Right ventricle myocardium inferior (tissue), 1 donor: Measurements from ENCODE around the gene SLC14A1. TPM values are rescaled to one million over a fixed set of nuclear protein-coding genes. Genes with fewer than 3 reads are reported as not detected.
A peak's percentile ranks its signal among the peaks of the same experiment; 100 is the strongest.

ENCODE experiments used
- ATAC-seq: fragments of 200-7000 bp; cut with Tn5 transposase; one replicate; pipeline ENCODE4 v1.9.1; 2020; ENCODE audit warnings: mild to moderate bottlenecking, moderate library complexity
- DNase-seq: peaks from one replicate; pipeline ENCODE4 v3.0.0; 2021; ENCODE audit errors: missing footprints
- intact Hi-C: fragments of 100-400 bp; cut with DNase I; formaldehyde crosslinking; loops from one replicate; pipeline ENCODE4 v1.11.0; 2022
- long read RNA-seq: library from polyadenylated mRNA; unstranded; transcript quantifications from one replicate; pipeline ENCODE4 v2.0.0, GENCODE V29; 2021
- total RNA-seq: library from RNA; stranded (reverse); fragmentation: NEBNext Ultra II Directional; extraction: Animal tissue kit (Norgen Biotek cat#: 25700); gene quantifications from one replicate; pipeline ENCODE4 v1.2.1, GENCODE V29; 2021
- donor health status: DM: no; HTN: yes; CAD: no; lungs with severe emphysema.

The SLC14A1 gene
- 24.9 TPM for total RNA-seq
- long read RNA-seq, transcript SLC14A1-217 (3 exons, 554 nt) = major isoform, 11 of 15 reads
- long read RNA-seq, partial matches to known transcripts = 0 of 15 reads
- long read RNA-seq, other reads (novel, unspliced or antisense) = 4 of 15 reads

DNA sequence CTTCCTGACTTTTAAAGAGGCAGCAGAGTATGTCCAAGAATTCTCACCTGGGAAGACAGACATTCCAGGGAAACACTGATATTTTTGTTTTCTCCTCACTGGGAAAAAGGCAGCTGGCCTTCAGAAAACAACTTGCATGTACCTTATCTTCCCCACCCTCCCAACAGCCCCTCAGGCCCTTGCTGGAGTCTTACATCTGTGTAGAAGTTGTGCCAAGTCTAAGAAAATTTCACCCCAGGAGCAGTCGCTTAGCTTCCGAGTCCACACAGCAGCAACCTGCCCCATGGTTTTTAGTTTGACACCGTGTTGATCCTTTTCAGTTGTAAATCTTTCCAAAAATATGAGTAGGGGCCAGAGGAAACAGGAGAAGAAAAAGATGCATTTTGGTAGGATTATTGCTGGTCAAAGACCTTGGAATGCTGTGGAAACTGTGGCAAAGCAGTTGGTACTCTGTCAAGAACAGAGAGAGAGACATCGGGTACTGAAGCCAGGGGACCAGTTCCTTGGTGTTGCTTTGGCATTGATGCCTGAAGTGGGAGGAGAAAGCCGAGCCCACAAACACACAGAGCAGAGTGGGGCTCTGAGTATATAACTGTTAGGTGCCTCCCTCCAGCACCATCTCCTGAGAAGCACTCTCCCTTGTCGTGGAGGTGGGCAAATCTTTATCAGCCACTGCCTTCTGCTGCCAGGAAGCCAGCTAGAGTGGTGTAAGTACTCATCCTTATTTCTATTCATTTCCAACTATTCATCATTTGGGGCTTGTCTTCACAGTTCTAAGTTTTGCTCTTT is at the start of gene SLC14A1:
SLC14A1 (plus strand) TSS at position 615 of the 789 bp plus-strand sequence. CDS start 6,140 bp downstream, outside the sequence.
- no peak for DNase-seq
- intact Hi-C loops = loop anchor here (2.0 kb wide), 1 partner anchor 115 kb away; no protein-coding TSS in a partner anchor
- no peak for ATAC-seq

- intact Hi-C loops = no loop called here
- ATAC-seq = no peak
Measured at GRCh38 chr18:45677276-45677807, 46.6 kb upstream of the SLC14A1 start.

GRCh38 chr18:45678441-45678840 is 45.5 kb upstream of the SLC14A1 start:
- no peak for ATAC-seq
- intact Hi-C loops = no loop called here
- no peak for DNase-seq

More at GRCh38 chr18:45677276-45677807, 46.6 kb upstream of the SLC14A1 start:
- no peak for DNase-seq

DNA sequence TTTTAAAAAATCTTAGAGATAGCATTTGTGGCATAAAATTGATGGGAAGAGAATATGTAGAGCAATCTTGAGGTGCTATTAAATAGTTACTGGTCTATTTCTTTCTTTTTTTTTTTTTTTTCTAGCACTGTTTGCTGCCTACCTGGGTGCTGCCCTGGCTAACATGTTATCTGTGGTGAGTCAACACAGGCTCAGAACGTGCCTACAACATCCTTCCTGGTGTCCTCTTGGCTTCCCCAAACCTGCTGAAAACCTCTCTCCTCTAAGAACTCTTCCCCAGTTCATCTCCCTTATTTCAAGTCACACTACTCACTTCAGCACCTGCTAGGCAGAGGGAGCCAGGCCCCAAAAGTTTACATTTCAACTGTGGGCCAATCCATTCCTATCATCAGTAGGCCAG is 45.1 kb upstream of the SLC14A1 start:
- DNase-seq (no peak), ATAC-seq (no peak)
- intact Hi-C loops = no loop called here

DNA sequence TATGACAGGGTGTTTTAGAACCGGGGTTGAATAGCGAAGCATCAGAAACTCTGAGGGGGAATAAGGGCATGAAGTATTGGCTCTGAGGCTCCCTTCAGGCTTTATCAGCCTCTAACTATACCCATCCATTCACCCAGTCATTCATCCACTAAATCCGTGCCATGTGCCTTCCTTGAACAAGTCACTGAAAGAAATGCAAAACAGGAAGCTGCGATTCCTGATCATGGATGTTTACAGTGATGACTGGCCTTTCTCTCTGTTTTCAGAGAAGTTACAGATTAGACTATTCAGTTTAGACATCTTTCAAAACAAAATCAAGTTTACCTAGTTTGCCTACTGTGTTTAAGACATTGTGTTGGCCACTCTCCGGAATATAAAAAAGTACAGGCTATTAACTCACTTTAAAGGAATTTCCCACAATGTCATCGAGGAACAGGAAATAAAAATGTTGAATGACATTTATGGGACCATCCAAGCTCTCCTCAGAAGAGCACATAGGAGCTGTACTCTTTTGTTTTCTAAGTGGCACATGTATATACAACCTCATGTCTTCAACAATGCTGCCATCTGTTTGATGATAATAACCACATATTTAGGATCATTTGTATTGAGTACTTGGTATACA is 43.8 kb upstream of the SLC14A1 start:
- no peak for ATAC-seq
- DNase-seq = no peak
- intact Hi-C loops = no loop called here

DNA sequence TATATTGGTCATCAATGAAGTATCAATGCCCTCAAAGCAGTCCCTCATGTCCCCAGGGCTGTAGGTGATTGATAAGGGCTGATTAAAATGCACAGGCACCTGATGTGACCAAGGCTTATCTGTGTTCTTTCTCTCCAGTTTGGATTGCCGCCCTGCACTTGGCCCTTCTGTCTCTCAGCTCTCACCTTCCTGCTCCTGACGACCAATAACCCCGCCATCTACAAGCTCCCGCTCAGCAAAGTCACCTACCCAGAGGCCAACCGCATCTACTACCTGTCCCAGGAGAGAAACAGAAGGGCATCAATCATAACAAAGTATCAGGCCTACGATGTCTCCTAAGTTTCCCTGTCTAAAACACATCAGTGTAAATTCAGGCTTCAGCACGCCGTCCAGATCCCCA is 41.8 kb upstream of the SLC14A1 start:
- ATAC-seq = no peak
- DNase-seq = no peak
- intact Hi-C loops = no loop called here

DNA sequence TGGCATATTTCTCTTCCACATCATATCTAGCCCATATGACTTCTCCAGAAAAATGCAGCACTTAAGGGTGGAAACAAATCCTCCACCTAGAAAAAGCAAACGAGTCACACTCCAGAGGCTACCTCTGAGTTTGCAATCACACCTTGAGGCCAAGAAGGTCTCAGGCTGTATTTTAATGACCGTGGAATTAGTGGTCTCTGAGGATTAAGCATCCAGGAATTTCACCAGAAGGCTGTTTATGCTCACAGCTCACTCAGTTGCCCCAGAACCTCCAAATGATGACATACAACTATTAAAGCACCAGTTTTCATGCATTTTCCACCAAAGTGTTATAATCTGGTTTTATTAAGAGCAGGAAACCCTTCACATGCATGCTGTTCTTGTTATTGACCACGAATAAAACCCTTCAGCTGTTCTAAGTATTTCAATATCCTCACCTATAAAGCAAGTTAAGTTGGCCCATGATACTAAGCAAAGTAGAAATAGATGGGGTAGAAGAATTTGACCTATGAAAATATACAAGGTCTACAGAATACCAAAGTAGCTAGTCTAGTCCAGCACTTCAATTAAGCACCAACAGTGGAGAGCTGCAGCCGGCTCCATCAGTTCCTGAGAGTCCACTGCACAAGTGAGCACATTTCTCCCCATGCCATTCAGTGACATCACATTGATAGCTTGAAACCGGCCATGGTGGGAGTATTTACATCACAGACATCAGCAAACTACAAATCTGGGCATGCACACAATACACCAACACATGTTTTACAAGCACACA is 39.5 kb upstream of the SLC14A1 start:
- intact Hi-C loops = no loop called here
- DNase-seq (no peak), ATAC-seq (no peak)

DNA sequence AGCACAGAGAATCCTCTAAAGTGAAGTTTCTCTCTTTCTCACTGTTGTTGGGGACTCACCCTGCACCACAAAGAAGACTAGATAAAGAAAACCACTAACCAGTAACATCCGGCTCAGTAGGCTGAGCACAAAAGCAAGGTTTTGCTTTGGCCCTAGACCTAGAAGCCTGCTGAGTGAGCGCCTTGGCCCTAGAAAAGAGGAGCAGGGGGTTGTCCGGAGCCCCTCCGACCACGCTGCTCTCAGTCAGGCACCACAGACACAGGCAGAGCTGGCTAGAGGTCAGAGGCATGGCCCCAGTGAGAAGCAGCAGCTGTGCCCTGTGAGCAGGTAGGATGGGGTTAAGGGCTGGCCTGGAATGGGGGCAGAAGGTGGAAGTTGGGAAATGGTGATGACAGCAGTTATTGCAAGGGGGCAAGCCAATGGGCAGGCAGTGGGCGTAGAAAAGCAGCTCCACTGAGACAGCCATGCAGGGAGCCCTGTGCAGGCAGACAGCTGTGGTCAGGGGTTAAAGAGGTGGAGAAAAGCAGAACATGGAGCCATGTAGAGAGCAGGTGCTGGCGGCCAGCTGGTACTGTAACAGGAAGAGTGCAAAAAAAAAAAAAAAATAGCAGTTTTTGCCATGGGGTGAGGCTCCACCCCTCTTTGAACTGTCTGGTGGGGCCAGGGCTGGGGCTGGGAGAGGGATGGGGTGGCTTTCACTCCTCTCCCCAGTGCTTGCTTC is 36.9 kb upstream of the SLC14A1 start:
- DNase-seq = peak; percentile 72
- intact Hi-C loops = no loop called here

GRCh38 chr18:45687621-45688020 is 36.4 kb upstream of the SLC14A1 start:
- ATAC-seq = peak; percentile 33
- no peak for DNase-seq
- intact Hi-C loops = no loop called here

More for the DNA sequence above, 36.9 kb upstream of the SLC14A1 start:
- ATAC-seq = no peak

- DNase-seq (no peak), ATAC-seq (no peak)
- intact Hi-C loops = no loop called here
Measured at GRCh38 chr18:45688113-45688512, 35.9 kb upstream of the SLC14A1 start.

DNA sequence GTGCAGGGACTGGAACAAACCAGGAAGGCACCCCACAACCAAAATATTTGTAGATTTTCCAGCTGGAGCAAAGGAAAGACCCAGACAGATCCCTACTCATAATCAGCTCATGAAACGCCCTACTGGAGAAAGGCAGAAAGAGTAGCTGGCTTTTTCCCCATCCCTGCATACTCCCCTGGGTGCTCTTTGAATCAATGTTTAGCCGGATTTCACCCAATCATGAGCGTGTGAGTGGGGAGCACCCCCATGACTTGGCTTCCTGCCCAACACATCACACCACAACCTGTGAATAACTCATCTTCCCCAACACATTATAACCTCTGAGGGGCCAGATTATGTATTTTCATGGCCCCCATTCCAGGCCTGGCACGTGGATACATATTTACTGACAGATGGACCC is 35.1 kb upstream of the SLC14A1 start:
- DNase-seq = no peak
- intact Hi-C loops = no loop called here
- ATAC-seq = no peak

DNA sequence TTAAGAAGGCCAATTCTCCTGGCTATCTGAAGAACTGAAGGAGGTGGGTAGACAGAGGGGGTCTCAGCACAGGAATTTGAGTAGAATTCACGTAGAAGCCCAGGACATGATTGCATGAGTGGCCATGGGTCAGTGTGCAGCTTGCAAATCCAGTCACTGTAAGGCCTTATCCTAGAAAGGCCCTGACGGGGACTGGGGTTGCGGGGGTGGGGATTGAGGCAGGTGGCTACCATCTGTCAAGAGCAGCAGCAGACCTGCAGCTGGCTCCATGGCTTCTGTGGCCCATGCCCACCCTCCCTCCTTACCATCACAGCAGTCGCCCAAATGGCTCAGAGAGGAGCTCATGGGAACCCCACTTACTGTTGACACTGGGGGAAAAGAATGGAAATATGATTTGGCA is 34.6 kb upstream of the SLC14A1 start:
- intact Hi-C loops = no loop called here

DNA sequence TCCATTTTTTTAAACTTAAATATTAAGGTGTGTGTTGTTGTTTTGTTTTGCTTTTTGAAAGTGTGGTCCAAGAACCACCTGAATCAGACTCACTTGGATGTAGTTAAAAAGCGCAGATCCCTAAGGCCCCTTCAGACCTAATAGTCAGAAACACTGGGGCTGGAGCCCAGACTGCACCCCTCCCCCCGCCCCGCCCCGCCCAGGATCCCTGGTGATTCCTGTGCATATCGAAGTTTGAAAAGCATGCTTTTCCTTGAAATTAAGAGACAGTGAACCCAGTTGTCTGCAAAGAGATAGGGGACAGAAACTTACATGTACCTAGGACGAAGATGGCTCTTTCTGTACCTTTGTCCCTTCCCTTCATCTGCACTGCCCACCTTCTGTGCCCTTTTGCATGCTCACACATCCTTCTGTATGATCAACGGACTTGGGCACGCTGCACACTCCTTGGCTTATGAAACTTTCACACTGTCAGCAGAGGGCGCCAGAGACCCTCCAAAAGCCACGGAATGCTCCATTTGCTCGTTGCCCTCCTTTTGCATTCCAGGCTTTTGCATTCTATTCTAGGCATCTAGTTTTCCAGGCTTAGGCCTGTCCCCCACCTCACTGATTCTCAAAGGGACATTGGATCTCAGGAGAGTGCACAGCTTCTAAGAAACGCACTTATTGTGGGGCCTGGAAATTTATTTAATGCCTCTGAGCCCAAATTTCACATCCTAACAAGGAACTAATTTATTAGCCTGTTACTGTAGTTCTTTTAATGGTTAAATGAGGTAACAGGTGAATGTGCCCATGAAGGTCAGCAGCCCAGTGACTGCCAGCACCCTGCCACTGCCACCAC is 32.8 kb upstream of the SLC14A1 start:
- DNase-seq (peak; percentile 79), ATAC-seq (peak; percentile 87)
- intact Hi-C loops = loop anchor here (1.0 to 5.0 kb wide), 4 partner anchors 26 to 381 kb away; partner anchors contain the start of gene PSTPIP2

More for the DNA sequence above, 34.6 kb upstream of the SLC14A1 start:
- DNase-seq (no peak), ATAC-seq (no peak)

- ATAC-seq (no peak), DNase-seq (no peak)
- intact Hi-C loops = loop anchor here (1.0 to 5.0 kb wide), 5 partner anchors 27 to 381 kb away; partner anchors contain the start of gene PSTPIP2
Measured at GRCh38 chr18:45691816-45692179, 32.2 kb upstream of the SLC14A1 start.

- intact Hi-C loops = no loop called here
- no peak for ATAC-seq
- no peak for DNase-seq
Measured at GRCh38 chr18:45702708-45703265, 21.2 kb upstream of the SLC14A1 start.

- intact Hi-C loops = no loop called here
- ATAC-seq = no peak
Measured at GRCh38 chr18:45708831-45709230, 15.2 kb upstream of the SLC14A1 start.

DNA sequence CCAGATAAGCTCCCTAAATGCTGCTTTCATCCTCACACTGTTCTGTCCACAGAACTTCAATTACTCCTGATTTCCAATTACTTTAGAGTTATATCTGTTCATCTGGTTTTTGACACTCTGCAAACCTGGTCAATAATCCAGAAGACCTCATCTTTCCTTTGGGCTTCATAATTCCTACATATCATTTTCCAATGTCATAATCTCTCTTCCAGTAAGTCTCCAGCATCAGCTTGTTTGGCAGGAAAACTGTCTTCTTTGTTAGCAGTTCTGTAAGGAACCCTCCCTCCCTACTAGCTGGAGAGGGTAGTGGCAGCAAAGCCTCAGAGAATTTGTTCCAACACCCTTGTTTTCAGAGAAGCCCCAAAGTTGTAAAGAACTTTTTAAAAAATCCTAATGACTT is 11.9 kb upstream of the SLC14A1 start:
- DNase-seq = no peak
- intact Hi-C loops = no loop called here

More at GRCh38 chr18:45708831-45709230, 15.2 kb upstream of the SLC14A1 start:
- no peak for DNase-seq

More for the DNA sequence above, 11.9 kb upstream of the SLC14A1 start:
- ATAC-seq = no peak
